Activated CD8-positive, alpha-beta memory T cell treated with anti-CD3 and anti-CD28 coated beads for 36 hours (primary cell): ENCODE results near the gene SCN1A. TPM values are rescaled to one million over a fixed set of nuclear protein-coding genes. Genes with fewer than 3 reads are reported as not detected.

Experiments used
- CTCF ChIA-PET: fragments of 350-600 bp; sonication (Branson Sonifier 250); formaldehyde crosslinking; loops from one replicate; lab custom pipeline; 2021; ENCODE audit warnings: antibody characterized with exemption; lab: Charles Lee
- POLR2A ChIA-PET: fragments of 350-600 bp; sonication (Branson Sonifier 250); formaldehyde crosslinking; loops from one replicate; lab custom pipeline; 2021; ENCODE audit warnings: antibody characterized with exemption; lab: Charles Lee
- total RNA-seq, 2 experiments: library from RNA; stranded (reverse); gene quantifications; one replicate each; pipeline ENCODE4 v1.2.3, GENCODE V29; 2021

SCN1A gene
- total RNA-seq, 2 experiments from 2014 or later: not detected

DNA sequence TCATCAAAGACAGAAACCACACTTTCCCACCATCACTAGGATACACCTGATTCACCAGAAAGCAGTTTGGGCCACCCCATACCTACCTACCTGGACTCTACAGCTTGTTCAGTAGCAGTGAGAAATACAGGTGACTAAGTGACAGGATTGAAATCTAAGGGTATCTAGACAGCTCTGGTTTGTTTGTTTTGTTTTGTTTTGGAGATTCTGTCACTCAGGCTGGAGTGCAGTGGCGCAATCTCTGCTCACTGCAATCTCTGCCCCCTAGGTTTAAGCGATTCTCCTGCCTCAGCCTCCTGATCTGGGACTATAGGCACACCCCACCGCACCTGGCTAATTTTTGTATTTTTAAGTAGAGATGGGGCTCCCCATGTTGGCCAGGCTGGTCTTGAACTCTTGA lies 177.4 kb downstream of the SCN1A start:
- POLR2A ChIA-PET: no interaction called here
- CTCF ChIA-PET: no interaction called here

DNA sequence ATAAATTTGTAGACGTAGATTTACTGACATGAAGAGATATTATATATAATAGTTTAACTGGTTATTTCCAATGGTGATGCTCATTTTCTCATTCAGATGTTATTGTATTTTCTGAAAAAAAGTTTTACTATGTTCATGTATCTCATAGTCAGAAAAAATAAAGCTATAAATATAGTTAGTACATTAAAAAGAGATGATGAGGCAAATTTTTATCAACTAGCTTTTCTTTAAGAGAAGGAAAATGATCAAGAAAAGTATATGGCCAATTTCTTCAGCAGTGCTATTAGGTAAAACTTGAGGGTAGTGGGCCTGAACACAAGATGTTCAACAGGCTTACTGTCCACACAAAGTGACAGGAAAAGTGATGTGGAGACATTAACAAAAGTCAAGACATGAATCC lies 186.0 kb downstream of the SCN1A start:
- POLR2A ChIA-PET: no interaction called here
- CTCF ChIA-PET: no interaction called here

DNA sequence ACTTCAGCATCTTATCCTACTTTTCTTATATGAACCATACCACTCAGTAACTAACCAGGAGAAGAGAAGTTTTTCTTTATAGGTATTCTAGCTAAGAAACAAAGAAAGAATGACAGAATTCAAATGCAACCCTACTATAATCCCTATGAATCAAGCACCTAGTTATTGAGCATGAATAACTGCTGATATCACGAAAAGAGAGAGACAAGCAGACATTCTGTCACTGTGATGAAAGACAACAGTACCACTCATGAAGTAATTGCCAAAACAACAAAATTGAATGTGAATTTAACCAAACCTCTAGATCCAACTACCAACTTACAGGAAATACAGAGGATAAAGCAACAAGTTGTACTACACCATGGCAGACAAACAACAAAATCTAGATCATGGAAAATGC lies 189.6 kb downstream of the SCN1A start:
- ChIA-PET CTCF (no interaction called here), POLR2A (no interaction called here)

Other genes with a start within 250 kb of the SCN1A start
- 10 to 100 TPM; 18.6 to 19.1 TPM for gene TTC21B, start 174.2 kb downstream of the SCN1A start, total RNA-seq
- gene SCN9A, start 247.9 kb upstream of the SCN1A start, total RNA-seq: not detected